ENCODE results near the gene MTG1.

- TF ChIP-seq CTCF (IDR thresholded peaks at IDR 0.05) (no peak), POLR2A (IDR thresholded peaks at IDR 0.05) (no peak), POLR2AphosphoS5 (IDR thresholded peaks at IDR 0.05) (no peak), EP300 (IDR thresholded peaks at IDR 0.05) (no peak)
These were observed 40.6 kb upstream of the MTG1 start for GRCh38 chr10:133353202-133353959.

Data from sigmoid colon (tissue), 4 donors.